A673 (cell line): ENCODE results near the gene TRPV5. TPM values are rescaled to one million over a fixed set of nuclear protein-coding genes. Genes with fewer than 3 reads are reported as not detected.

Experiments
- BruUV-seq: library from RNA; stranded (reverse); fragments of 400-500 nt; replicated peaks from 2 replicates; lab custom pipeline; 2021; lab: Mats Ljungman, UMichigan
- CTCF ChIA-PET: fragments of 300-600 bp; sonication (Branson Sonifier 250); formaldehyde crosslinking; loops from one replicate; lab custom pipeline; 2022; ENCODE audit warnings: antibody characterized with exemption; lab: Charles Lee
- POLR2A ChIA-PET: fragments of 300-600 bp; sonication (Branson Sonifier 250); formaldehyde crosslinking; loops from one replicate; lab custom pipeline; 2022; ENCODE audit warnings: antibody characterized with exemption; ENCODE audit not compliant: low non-redundant PET; lab: Charles Lee
- DNase-seq: peaks from one replicate; pipeline ENCODE4 v3.0.0-alpha.2; 2015; ENCODE audit warnings: low spot score
- H3K27ac ChIP-seq: fragments of 200-600 bp; sonication (generic); 2 replicates; pipeline ENCODE4 v1.5.1; 2016; ENCODE audit warnings: mixed run types, low read depth, mild to moderate bottlenecking, mixed read lengths, antibody characterized with exemption, low read length; ENCODE audit not compliant: poor library complexity, severe bottlenecking
- H3K27me3 ChIP-seq: fragments of 200-600 bp; sonication (generic); replicated peaks from 2 replicates; pipeline ENCODE4 v1.6.1; 2017; ENCODE audit warnings: mixed run types, low read depth, mild to moderate bottlenecking, mixed read lengths, antibody characterized with exemption, low read length; ENCODE audit not compliant: insufficient read depth, poor library complexity
- H3K36me3 ChIP-seq: fragments of 200-600 bp; sonication (generic); 2 replicates; pipeline ENCODE4 v1.6.1; 2016; ENCODE audit warnings: mixed run types, mild to moderate bottlenecking, mixed read lengths, antibody characterized with exemption, low read length; ENCODE audit not compliant: insufficient read depth, poor library complexity, severe bottlenecking
- H3K4me1 ChIP-seq: fragments of 200-600 bp; sonication (generic); 2 replicates; pipeline ENCODE4 v1.6.1; 2017; ENCODE audit warnings: mixed run types, mild to moderate bottlenecking, mixed read lengths, antibody characterized with exemption, low read length; ENCODE audit not compliant: insufficient read depth, poor library complexity, severe bottlenecking
- H3K4me3 ChIP-seq: fragments of 200-600 bp; sonication (generic); 2 replicates; pipeline ENCODE4 v1.5.1; 2016; ENCODE audit warnings: low read depth, mixed run types, mild to moderate bottlenecking, mixed read lengths, low read length; ENCODE audit not compliant: poor library complexity, severe bottlenecking
- H3K9me3 ChIP-seq: fragments of 200-600 bp; sonication (generic); 2 replicates; pipeline ENCODE4 v1.6.1; 2016; ENCODE audit warnings: mixed run types, low read depth, mild to moderate bottlenecking, mixed read lengths, antibody characterized with exemption, low read length; ENCODE audit not compliant: poor library complexity, severe bottlenecking
- CTCF ChIP-seq: fragments of 300-800, 200-600 bp; sonication (generic); conservative IDR thresholded peaks from 2 replicates; pipeline ENCODE4 v1.5.1; 2017; ENCODE audit warnings: low read depth, mild to moderate bottlenecking, antibody characterized with exemption, low read length, moderate library complexity, mixed read lengths
- EZH2 ChIP-seq: fragments of 200-600 bp; sonication (generic); IDR thresholded peaks from 2 replicates; pipeline ENCODE4 v1.6.1; 2017; ENCODE audit warnings: borderline replicate concordance, low read depth, mild to moderate bottlenecking, mixed read lengths, antibody characterized with exemption, low read length; ENCODE audit not compliant: poor library complexity, severe bottlenecking
- intact Hi-C: fragments of 100-400 bp; cut with micrococcal nuclease; formaldehyde crosslinking; loops from one replicate; pipeline ENCODE4 v1.10.0; 2022; ENCODE audit not compliant: unreplicated experiment
- total RNA-seq: library from RNA; stranded (reverse); gene quantifications from 2 replicates; pipeline ENCODE4 v1.2.3, GENCODE V29; 2021

The TRPV5 gene
- total RNA-seq, 1 experiment from 2014 or later = not detected

GRCh38 chr7:142932386-142933091 lies 1.0 kb downstream of the TRPV5 start:
- H3K9me3 ChIP-seq = no peaks in the 10 kb centered on the region
- H3K4me1 ChIP-seq = no peaks in the 10 kb centered on the region
- intact Hi-C loops = no loop called here
- TF ChIP-seq CTCF (no peak), EZH2 (no peak)
- BruUV-seq = no TSS peak
- ChIA-PET CTCF (no interaction called here), POLR2A (no interaction called here)
- H3K4me3 ChIP-seq = no peak overlapping the region
- DNase-seq = no peak
- H3K36me3 ChIP-seq = no peaks in the 10 kb centered on the region
- H3K27ac ChIP-seq = no peak overlapping the region
- H3K27me3 ChIP-seq = peaks cover 4% of the 10 kb centered on the region

- no peaks in the 10 kb centered on the region for H3K4me1 ChIP-seq
- H3K27me3 ChIP-seq = peaks cover 4% of the 10 kb centered on the region
- TF ChIP-seq EZH2 = no peak
- no peak for TF ChIP-seq CTCF
- H3K4me3 ChIP-seq = no peak overlapping the region
- intact Hi-C loops = no loop called here
- no peaks in the 10 kb centered on the region for H3K9me3 ChIP-seq
- no peak for DNase-seq
- BruUV-seq = no TSS peak
- POLR2A ChIA-PET = no interaction called here
- CTCF ChIA-PET = no interaction called here
- no peak overlapping the region for H3K27ac ChIP-seq
- H3K36me3 ChIP-seq = no peaks in the 10 kb centered on the region
Measured at GRCh38 chr7:142930126-142930730, 3.3 kb downstream of the TRPV5 start.

- TF ChIP-seq CTCF (no peak), EZH2 (no peak)
- DNase-seq = no peak
- no peaks in the 10 kb centered on the region for H3K4me1 ChIP-seq
- no peak overlapping the region for H3K4me3 ChIP-seq
- no peaks in the 10 kb centered on the region for H3K36me3 ChIP-seq
- ChIA-PET CTCF (no interaction called here), POLR2A (no interaction called here)
- no peak overlapping the region for H3K27ac ChIP-seq
- no peaks in the 10 kb centered on the region for H3K9me3 ChIP-seq
- no peaks in the 10 kb centered on the region for H3K27me3 ChIP-seq
- intact Hi-C loops = no loop called here
- no TSS peak for BruUV-seq
Measured at GRCh38 chr7:142927949-142928348, 5.6 kb downstream of the TRPV5 start.
